Measurements from ENCODE around the gene OSGIN1. TPM values are rescaled to one million over a fixed set of nuclear protein-coding genes. Genes with fewer than 3 reads are reported as not detected.

The OSGIN1 gene
- total RNA-seq, 1 experiment from 2014 or later, result 1.7 TPM

DNA sequence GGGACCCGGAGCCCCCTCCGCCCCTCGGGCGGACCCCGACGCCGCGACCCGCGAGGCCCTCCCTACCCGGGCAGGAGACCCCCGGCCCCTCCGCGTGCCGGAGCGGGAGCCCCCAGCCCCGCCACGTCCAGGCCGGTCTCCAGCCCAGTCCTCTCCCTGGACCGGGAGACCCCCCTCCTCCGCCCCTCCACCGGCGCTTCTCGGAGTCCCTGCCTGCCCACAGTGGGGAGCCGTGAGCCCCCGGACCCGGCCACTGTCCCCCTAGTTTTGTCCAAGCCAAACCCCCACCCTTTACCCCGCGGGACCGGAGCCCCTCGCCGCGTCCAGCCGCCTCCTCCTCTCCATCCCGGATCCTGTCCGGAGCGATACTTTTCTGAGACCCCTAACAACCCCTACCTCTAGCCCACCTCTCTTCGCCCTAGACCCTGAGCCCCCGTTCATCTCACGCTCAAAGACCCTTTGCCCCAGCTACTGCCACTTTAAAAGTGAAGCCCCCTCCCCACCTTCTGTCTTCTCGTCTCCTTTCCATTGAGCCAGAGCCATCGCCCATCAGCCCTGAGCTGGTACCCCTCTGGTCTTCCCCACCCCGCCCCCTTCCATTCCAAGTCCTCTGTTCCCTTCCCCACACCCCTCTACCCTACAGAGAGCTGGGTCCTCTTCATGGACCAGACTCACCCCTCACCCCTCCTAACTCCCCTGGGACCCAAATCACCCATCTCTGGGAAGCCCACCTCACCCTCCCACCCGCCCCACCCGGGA is 16.0 kb downstream of the OSGIN1 start (continued):
- TF ChIP-seq, protein P1, sequence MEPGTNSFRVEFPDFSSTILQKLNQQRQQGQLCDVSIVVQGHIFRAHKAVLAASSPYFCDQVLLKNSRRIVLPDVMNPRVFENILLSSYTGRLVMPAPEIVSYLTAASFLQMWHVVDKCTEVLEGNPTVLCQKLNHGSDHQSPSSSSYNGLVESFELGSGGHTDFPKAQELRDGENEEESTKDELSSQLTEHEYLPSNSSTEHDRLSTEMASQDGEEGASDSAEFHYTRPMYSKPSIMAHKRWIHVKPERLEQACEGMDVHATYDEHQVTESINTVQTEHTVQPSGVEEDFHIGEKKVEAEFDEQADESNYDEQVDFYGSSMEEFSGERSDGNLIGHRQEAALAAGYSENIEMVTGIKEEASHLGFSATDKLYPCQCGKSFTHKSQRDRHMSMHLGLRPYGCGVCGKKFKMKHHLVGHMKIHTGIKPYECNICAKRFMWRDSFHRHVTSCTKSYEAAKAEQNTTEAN (CRISPR knock-in tag; IDR thresholded peaks at IDR 0.05), result no peak
- TF ChIP-seq NFE2L1 (CRISPR knock-in tag; IDR thresholded peaks at IDR 0.05) (no peak), EMX1 (CRISPR knock-in tag; IDR thresholded peaks at IDR 0.05) (no peak), TEAD1 (CRISPR knock-in tag; IDR thresholded peaks at IDR 0.05) (no peak)
- TF ChIP-seq, protein P2, sequence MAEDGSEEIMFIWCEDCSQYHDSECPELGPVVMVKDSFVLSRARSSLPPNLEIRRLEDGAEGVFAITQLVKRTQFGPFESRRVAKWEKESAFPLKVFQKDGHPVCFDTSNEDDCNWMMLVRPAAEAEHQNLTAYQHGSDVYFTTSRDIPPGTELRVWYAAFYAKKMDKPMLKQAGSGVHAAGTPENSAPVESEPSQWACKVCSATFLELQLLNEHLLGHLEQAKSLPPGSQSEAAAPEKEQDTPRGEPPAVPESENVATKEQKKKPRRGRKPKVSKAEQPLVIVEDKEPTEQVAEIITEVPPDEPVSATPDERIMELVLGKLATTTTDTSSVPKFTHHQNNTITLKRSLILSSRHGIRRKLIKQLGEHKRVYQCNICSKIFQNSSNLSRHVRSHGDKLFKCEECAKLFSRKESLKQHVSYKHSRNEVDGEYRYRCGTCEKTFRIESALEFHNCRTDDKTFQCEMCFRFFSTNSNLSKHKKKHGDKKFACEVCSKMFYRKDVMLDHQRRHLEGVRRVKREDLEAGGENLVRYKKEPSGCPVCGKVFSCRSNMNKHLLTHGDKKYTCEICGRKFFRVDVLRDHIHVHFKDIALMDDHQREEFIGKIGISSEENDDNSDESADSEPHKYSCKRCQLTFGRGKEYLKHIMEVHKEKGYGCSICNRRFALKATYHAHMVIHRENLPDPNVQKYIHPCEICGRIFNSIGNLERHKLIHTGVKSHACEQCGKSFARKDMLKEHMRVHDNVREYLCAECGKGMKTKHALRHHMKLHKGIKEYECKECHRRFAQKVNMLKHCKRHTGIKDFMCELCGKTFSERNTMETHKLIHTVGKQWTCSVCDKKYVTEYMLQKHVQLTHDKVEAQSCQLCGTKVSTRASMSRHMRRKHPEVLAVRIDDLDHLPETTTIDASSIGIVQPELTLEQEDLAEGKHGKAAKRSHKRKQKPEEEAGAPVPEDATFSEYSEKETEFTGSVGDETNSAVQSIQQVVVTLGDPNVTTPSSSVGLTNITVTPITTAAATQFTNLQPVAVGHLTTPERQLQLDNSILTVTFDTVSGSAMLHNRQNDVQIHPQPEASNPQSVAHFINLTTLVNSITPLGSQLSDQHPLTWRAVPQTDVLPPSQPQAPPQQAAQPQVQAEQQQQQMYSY (CRISPR knock-in tag; IDR thresholded peaks at IDR 0.05), result no peak
- TF ChIP-seq, protein P3, sequence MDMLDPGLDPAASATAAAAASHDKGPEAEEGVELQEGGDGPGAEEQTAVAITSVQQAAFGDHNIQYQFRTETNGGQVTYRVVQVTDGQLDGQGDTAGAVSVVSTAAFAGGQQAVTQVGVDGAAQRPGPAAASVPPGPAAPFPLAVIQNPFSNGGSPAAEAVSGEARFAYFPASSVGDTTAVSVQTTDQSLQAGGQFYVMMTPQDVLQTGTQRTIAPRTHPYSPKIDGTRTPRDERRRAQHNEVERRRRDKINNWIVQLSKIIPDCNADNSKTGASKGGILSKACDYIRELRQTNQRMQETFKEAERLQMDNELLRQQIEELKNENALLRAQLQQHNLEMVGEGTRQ (CRISPR knock-in tag; IDR thresholded peaks at IDR 0.05), result no peak

- CTCF ChIA-PET, result interaction anchor here (0.6 to 3.7 kb wide), 15 partner anchors 13 to 115 kb away, joined by 3 to 36 read pairs (median 5); partner anchors contain the start of genes OSGIN1 and SLC38A8
- no peak for ATAC-seq
- H3K27ac Mint-ChIP-seq, result no peak overlapping the region
- DNase-seq (ENCODE audit: low spot score), result no peak
- H3K9me3 Mint-ChIP-seq, result no peaks in the 10 kb centered on the region
- H3K36me3 Mint-ChIP-seq, result no peaks in the 10 kb centered on the region
- POLR2A ChIA-PET, result no interaction called here
- H3K27me3 Mint-ChIP-seq (ENCODE audit: low read depth), result peaks cover 12% of the 10 kb centered on the region
- peak overlapping the region; percentile 56 for H3K4me3 Mint-ChIP-seq
- H3K4me1 Mint-ChIP-seq, result peaks cover 7% of the 10 kb centered on the region
- TF ChIP-seq TCF7 (CRISPR knock-in tag; IDR thresholded peaks at IDR 0.05; ENCODE audit: low read depth) (no peak), SOX15 (CRISPR knock-in tag; IDR thresholded peaks at IDR 0.05) (no peak), FOXP1 (CRISPR knock-in tag; IDR thresholded peaks at IDR 0.05; ENCODE audit: borderline replicate concordance) (no peak), GTF2I (CRISPR knock-in tag; conservative IDR thresholded peaks at IDR 0.05) (no peak), OVOL2 (CRISPR knock-in tag; IDR thresholded peaks at IDR 0.05; ENCODE audit: borderline replicate concordance) (no peak), AR (CRISPR knock-in tag; IDR thresholded peaks at IDR 0.05) (no peak)
- TF ChIP-seq, protein P4, sequence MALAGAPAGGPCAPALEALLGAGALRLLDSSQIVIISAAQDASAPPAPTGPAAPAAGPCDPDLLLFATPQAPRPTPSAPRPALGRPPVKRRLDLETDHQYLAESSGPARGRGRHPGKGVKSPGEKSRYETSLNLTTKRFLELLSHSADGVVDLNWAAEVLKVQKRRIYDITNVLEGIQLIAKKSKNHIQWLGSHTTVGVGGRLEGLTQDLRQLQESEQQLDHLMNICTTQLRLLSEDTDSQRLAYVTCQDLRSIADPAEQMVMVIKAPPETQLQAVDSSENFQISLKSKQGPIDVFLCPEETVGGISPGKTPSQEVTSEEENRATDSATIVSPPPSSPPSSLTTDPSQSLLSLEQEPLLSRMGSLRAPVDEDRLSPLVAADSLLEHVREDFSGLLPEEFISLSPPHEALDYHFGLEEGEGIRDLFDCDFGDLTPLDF (CRISPR knock-in tag; IDR thresholded peaks at IDR 0.05), result no peak
- TF ChIP-seq, protein P5, sequence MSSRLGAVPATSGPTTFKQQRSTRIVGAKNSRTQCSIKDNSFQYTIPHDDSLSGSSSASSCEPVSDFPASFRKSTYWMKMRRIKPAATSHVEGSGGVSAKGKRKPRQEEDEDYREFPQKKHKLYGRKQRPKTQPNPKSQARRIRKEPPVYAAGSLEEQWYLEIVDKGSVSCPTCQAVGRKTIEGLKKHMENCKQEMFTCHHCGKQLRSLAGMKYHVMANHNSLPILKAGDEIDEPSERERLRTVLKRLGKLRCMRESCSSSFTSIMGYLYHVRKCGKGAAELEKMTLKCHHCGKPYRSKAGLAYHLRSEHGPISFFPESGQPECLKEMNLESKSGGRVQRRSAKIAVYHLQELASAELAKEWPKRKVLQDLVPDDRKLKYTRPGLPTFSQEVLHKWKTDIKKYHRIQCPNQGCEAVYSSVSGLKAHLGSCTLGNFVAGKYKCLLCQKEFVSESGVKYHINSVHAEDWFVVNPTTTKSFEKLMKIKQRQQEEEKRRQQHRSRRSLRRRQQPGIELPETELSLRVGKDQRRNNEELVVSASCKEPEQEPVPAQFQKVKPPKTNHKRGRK (CRISPR knock-in tag; IDR thresholded peaks at IDR 0.05; ENCODE audit: borderline replicate concordance), result no peak
- TF ChIP-seq, protein P6, sequence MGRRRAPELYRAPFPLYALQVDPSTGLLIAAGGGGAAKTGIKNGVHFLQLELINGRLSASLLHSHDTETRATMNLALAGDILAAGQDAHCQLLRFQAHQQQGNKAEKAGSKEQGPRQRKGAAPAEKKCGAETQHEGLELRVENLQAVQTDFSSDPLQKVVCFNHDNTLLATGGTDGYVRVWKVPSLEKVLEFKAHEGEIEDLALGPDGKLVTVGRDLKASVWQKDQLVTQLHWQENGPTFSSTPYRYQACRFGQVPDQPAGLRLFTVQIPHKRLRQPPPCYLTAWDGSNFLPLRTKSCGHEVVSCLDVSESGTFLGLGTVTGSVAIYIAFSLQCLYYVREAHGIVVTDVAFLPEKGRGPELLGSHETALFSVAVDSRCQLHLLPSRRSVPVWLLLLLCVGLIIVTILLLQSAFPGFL (CRISPR knock-in tag; IDR thresholded peaks at IDR 0.05; ENCODE audit: borderline replicate concordance), result no peak
- TF ChIP-seq, protein P7, sequence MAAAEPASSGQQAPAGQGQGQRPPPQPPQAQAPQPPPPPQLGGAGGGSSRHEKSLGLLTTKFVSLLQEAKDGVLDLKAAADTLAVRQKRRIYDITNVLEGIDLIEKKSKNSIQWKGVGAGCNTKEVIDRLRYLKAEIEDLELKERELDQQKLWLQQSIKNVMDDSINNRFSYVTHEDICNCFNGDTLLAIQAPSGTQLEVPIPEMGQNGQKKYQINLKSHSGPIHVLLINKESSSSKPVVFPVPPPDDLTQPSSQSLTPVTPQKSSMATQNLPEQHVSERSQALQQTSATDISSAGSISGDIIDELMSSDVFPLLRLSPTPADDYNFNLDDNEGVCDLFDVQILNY (CRISPR knock-in tag; IDR thresholded peaks at IDR 0.05), result no peak
- TF ChIP-seq, protein P8, sequence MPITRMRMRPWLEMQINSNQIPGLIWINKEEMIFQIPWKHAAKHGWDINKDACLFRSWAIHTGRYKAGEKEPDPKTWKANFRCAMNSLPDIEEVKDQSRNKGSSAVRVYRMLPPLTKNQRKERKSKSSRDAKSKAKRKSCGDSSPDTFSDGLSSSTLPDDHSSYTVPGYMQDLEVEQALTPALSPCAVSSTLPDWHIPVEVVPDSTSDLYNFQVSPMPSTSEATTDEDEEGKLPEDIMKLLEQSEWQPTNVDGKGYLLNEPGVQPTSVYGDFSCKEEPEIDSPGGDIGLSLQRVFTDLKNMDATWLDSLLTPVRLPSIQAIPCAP (CRISPR knock-in tag; IDR thresholded peaks at IDR 0.05), result no peak
- TF ChIP-seq, protein P9, sequence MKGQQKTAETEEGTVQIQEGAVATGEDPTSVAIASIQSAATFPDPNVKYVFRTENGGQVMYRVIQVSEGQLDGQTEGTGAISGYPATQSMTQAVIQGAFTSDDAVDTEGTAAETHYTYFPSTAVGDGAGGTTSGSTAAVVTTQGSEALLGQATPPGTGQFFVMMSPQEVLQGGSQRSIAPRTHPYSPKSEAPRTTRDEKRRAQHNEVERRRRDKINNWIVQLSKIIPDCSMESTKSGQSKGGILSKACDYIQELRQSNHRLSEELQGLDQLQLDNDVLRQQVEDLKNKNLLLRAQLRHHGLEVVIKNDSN (CRISPR knock-in tag; IDR thresholded peaks at IDR 0.05), result no peak
These were observed 16.9 kb downstream of the OSGIN1 start for GRCh38 chr16:83969771-83970429.

Data from WTC11 (cell line).